Karpas-422 (cell line): ENCODE results near the gene CD2. TPM values are rescaled to one million over a fixed set of nuclear protein-coding genes. Genes with fewer than 3 reads are reported as not detected.

Source experiments
- DNase-seq: peaks from one replicate; pipeline ENCODE4 v3.0.0-alpha.2; 2015
- H2AFZ ChIP-seq: fragments of 200-600 bp; sonication (generic); 2 replicates; pipeline ENCODE4 v1.6.1; 2014; ENCODE audit warnings: antibody characterized with exemption, low read length, mixed read lengths
- H3K27ac ChIP-seq: fragments of 200-600 bp; sonication (generic); 2 replicates; pipeline ENCODE4 v1.5.1; 2014; ENCODE audit warnings: mild to moderate bottlenecking, low read length, moderate library complexity
- H3K27me3 ChIP-seq: fragments of 200-600 bp; sonication (generic); 2 replicates; pipeline ENCODE4 v1.6.1; 2014; ENCODE audit warnings: low read length, mixed read lengths
- H3K36me3 ChIP-seq: fragments of 200-600 bp; sonication (generic); 2 replicates; pipeline ENCODE4 v1.6.1; 2014; ENCODE audit warnings: low read length, mixed read lengths; ENCODE audit not compliant: insufficient read depth
- H3K4me1 ChIP-seq: fragments of 200-600 bp; sonication (generic); 2 replicates; pipeline ENCODE4 v1.6.1; 2014; ENCODE audit warnings: mild to moderate bottlenecking, low read length, mixed read lengths
- H3K4me2 ChIP-seq: fragments of 200-600 bp; sonication (generic); 2 replicates; pipeline ENCODE4 v1.6.1; 2014; ENCODE audit warnings: low read length, low read depth, mild to moderate bottlenecking; ENCODE audit not compliant: poor library complexity, severe bottlenecking
- H3K4me3 ChIP-seq: fragments of 200-600 bp; sonication (generic); 2 replicates; pipeline ENCODE4 v1.5.1; 2014; ENCODE audit warnings: mild to moderate bottlenecking, antibody characterized with exemption, low read length, mixed read lengths
- H3K79me2 ChIP-seq: fragments of 200-600 bp; sonication (generic); 2 replicates; pipeline ENCODE4 v1.6.1; 2014; ENCODE audit warnings: mild to moderate bottlenecking, low read length, mixed read lengths
- H3K9ac ChIP-seq: fragments of 200-600 bp; sonication (generic); 2 replicates; pipeline ENCODE4 v1.6.0; 2014; ENCODE audit warnings: low read length
- H3K9me2 ChIP-seq: fragments of 200-600 bp; sonication (generic), shearing (Covaris generic); replicated peaks from 2 replicates; pipeline ENCODE4 v1.6.0; 2014; ENCODE audit warnings: mild to moderate bottlenecking, low read length, moderate library complexity; ENCODE audit not compliant: insufficient read depth
- H3K9me3 ChIP-seq: fragments of 300-700, 200-600 bp; sonication (generic); 2 replicates; pipeline ENCODE4 v1.6.1; 2014; ENCODE audit warnings: low read length, mixed read lengths
- H4K20me1 ChIP-seq: fragments of 200-600 bp; sonication (generic); 2 replicates; pipeline ENCODE4 v1.6.1; 2014; ENCODE audit warnings: mild to moderate bottlenecking, antibody characterized with exemption, low read length, low read depth; ENCODE audit not compliant: insufficient read depth
- total RNA-seq: library from RNA; depleted of rRNA; stranded (reverse); fragments of >200 nt; shearing (Covaris generic); gene quantifications from 2 replicates; pipeline ENCODE4 v1.2.3, GENCODE V29; 2014; ENCODE audit warnings: low replicate concordance

The CD2 gene
- total RNA-seq, 1 experiment from 2014 or later: not detected

DNA sequence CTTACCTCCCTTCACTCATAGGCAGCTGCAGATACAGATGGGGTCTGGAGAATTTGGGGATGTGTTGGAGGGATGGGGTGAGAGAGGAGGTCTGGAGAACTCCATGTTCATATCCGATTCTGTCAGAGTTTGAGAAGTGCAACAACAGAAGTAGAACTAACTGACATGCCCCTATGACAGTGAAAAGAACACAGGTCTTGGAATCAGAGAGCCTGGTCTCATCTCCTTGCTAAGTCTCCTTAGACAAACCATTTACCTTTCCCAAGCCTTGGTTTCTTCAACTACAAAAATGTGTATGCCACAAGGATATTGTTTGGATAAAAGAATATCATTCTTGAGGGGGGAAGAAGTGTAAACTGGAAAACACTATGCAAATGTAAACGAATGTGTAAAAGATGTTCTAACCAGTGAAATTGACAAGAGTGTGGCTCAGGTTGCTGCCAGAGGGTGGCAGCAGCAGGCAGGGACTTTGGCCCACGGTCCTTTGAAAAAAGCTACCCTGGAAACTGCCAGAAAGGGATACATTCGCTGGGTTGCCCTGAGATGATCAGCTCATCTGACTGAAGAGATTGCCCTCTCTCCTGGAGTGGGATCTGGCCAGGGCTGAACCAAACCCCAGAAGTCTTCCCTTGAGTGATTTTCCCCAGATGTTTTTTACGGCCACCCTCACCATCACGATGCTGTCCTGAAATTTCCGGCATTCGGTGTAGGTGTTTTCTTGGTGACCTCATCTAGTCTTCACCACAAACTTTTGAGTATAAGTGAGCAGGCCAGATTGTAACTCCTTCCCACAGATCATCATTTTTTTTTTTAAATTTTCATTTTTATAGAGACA is 17.0 kb upstream of the CD2 start:
- Histone ChIP-seq H3K4me2 (no peak overlapping the region), H4K20me1 (no peaks in the 10 kb centered on the region), H3K36me3 (no peaks in the 10 kb centered on the region), H3K79me2 (no peaks in the 10 kb centered on the region), H3K4me1 (0 out of 2 replicates have a peak, but pooled peaks cover 4% of the 10 kb centered on the region), H3K27ac (no peak overlapping the region), H3K27me3 (no peaks in the 10 kb centered on the region), H2AFZ (no peak overlapping the region), H3K9ac (no peak overlapping the region), H3K4me3 (no peak overlapping the region), H3K9me2 (no peaks in the 10 kb centered on the region), H3K9me3 (no peaks in the 10 kb centered on the region)
- DNase-seq: peak; percentile 80

DNA sequence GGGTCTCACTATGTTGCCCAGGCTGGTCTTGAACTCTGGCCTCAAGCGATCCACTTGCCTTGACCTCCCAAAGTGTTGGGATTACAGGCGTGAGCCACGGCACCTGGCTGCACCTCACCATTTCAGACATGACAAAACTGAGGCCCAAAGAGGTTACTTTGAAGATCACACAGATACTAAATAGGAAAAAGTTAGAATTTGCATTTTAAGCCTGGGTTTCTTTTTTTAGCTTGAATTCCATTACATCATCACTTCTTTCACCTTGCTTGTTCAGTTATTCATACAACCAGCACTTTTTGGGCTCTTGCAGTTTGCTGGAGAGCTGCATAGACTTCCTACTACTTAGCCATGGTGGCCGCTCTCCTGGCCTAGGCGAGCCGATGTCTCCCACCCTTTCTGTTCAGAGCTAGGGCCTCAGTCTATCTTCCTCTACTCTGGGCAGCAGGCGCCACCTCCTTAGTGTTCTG is 16.3 kb upstream of the CD2 start:
- Histone ChIP-seq H3K9me2 (no peaks in the 10 kb centered on the region), H3K9me3 (peaks cover under 1% of the 10 kb centered on the region; the same call in 1 of the 2 replicates), H3K4me3 (no peak overlapping the region), H2AFZ (no peak overlapping the region), H4K20me1 (no peaks in the 10 kb centered on the region), H3K27me3 (no peaks in the 10 kb centered on the region), H3K9ac (no peak overlapping the region), H3K36me3 (no peaks in the 10 kb centered on the region), H3K79me2 (no peaks in the 10 kb centered on the region), H3K4me1 (0 out of 2 replicates have a peak, but pooled peaks cover 4% of the 10 kb centered on the region), H3K4me2 (no peak overlapping the region), H3K27ac (no peak overlapping the region)
- DNase-seq: no peak

DNA sequence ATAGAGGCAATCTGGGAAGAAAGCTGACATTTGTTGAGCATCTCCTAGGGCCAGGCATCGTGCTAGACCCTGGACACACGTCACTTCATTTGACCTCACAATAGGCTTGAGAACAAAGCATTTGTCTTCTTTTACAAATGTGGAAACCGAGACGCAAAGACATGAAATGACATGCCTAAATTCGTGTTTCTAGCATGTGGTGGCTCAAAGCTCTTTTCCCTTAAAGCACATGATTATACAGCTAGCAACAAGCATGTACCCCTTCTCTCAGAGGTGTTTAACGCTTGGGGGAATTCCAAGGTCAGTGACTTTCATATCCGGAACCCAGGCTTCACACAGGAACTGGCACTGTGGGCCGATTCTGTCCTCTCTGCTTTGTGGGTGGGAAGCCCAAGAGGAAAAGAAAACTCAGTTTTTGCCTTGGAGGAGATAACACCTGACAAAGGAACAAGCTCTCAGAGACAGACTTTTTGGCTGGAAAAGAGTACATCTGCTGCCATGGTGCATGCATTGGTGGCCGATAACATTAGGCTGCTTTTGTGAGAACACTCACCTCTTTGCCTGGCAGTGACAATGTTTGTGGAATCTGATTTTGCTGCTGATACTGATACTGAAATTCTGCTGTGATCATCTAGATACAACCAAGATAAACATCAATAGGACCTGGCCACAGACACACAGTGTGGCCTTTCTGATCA is 15.4 kb upstream of the CD2 start:
- Histone ChIP-seq H3K4me3 (no peak overlapping the region), H3K4me2 (no peak overlapping the region), H2AFZ (no peak overlapping the region), H4K20me1 (no peaks in the 10 kb centered on the region), H3K9me3 (peaks cover 10% of the 10 kb centered on the region), H3K27ac (no peak overlapping the region), H3K9ac (no peak overlapping the region), H3K9me2 (no peaks in the 10 kb centered on the region), H3K79me2 (no peaks in the 10 kb centered on the region), H3K27me3 (no peaks in the 10 kb centered on the region), H3K36me3 (no peaks in the 10 kb centered on the region), H3K4me1 (0 out of 2 replicates have a peak, but pooled peaks cover 4% of the 10 kb centered on the region)
- DNase-seq: no peak

DNA sequence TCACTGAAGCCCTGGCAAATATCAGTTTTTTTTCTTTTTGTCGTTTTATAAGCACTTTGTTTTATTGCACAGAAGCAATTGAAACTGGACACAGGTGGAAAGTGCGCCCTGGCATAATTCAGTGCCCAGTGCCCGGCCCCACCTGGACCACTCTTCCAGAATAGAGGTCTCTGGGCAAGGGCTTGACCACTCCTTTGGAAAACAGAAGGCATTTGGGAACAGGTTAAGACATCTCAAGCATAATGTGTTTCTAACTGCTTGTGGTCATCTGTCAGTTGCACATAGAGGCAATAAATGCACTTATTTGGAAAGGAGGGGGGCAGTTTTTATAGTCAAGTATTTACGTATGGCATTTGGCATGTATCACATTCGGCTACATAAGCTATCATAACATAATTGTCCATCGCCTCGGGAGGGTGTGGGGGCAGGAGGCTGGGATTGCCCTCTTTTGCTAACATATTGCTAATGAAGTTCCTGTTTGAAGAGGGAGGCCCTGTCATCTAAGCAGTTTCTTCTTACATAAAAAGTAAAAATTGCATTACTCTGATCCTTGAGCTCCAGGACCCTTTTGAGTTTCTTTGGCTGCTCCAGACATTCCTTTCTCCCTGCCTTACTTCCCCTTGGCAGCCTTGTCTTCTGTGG is 14.7 kb upstream of the CD2 start:
- Histone ChIP-seq H3K9ac (no peak overlapping the region), H3K27ac (no peak overlapping the region), H3K9me2 (no peaks in the 10 kb centered on the region), H3K36me3 (no peaks in the 10 kb centered on the region), H3K4me1 (0 out of 2 replicates have a peak, but pooled peaks cover 4% of the 10 kb centered on the region), H3K27me3 (no peaks in the 10 kb centered on the region), H4K20me1 (no peaks in the 10 kb centered on the region), H3K9me3 (peaks cover 14% of the 10 kb centered on the region), H3K4me2 (no peak overlapping the region), H3K4me3 (no peak overlapping the region), H3K79me2 (no peaks in the 10 kb centered on the region), H2AFZ (no peak overlapping the region)
- DNase-seq: no peak

DNA sequence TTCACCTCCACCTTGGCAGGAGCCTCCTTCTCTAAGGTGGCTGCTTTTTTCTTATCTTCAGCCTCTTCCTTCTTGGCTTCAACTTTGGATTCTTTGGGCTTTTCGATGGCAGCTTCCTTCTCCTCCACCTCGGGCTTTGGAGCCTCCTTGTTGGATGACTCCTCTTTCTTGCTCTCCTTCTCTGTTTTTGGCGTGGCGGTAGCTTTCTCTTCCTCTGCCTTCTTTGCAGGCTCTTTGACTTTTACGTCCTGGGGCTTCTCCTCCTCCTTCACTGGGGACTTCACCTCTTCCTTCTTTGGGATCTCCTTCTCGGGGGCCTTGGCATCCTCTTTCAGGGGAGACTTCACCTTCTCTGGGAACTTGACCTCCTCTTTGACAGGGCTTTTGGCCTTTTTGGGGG is 13.9 kb upstream of the CD2 start:
- Histone ChIP-seq H3K9me3 (peaks cover 14% of the 10 kb centered on the region), H4K20me1 (no peaks in the 10 kb centered on the region), H3K4me2 (no peak overlapping the region), H3K36me3 (no peaks in the 10 kb centered on the region), H3K9me2 (no peaks in the 10 kb centered on the region), H3K4me1 (0 out of 2 replicates have a peak, but pooled peaks cover 4% of the 10 kb centered on the region), H3K27ac (no peak overlapping the region), H3K79me2 (no peaks in the 10 kb centered on the region), H3K27me3 (no peaks in the 10 kb centered on the region), H2AFZ (no peak overlapping the region), H3K9ac (no peak overlapping the region), H3K4me3 (no peak overlapping the region)
- DNase-seq: no peak

DNA sequence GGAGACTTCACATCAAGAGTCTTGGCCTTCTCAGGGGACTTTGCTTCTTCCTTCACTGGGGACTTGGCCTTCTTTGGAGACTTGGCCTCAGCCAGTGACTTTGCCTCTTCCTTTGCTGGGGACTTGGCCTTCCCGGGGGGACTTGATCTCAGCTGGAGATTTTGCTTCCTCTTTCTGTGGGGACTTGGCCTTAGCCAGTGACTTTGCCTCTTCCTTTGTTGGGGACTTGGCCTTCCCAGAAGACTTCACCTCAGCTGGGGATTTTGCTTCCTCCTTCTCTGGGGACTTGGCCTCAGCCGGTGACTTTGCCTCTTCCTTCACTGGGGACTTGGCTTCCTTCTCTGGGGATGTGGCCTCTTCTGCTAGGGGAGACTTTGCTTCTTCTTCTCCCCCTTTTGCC is 13.5 kb upstream of the CD2 start:
- Histone ChIP-seq H3K27me3 (no peaks in the 10 kb centered on the region), H3K4me1 (0 out of 2 replicates have a peak, but pooled peaks cover 4% of the 10 kb centered on the region), H3K9me3 (peaks cover 14% of the 10 kb centered on the region), H4K20me1 (no peaks in the 10 kb centered on the region), H3K9ac (no peak overlapping the region), H3K4me2 (no peak overlapping the region), H3K79me2 (no peaks in the 10 kb centered on the region), H2AFZ (no peak overlapping the region), H3K9me2 (no peaks in the 10 kb centered on the region), H3K4me3 (no peak overlapping the region), H3K27ac (no peak overlapping the region), H3K36me3 (no peaks in the 10 kb centered on the region)
- DNase-seq: no peak

DNA sequence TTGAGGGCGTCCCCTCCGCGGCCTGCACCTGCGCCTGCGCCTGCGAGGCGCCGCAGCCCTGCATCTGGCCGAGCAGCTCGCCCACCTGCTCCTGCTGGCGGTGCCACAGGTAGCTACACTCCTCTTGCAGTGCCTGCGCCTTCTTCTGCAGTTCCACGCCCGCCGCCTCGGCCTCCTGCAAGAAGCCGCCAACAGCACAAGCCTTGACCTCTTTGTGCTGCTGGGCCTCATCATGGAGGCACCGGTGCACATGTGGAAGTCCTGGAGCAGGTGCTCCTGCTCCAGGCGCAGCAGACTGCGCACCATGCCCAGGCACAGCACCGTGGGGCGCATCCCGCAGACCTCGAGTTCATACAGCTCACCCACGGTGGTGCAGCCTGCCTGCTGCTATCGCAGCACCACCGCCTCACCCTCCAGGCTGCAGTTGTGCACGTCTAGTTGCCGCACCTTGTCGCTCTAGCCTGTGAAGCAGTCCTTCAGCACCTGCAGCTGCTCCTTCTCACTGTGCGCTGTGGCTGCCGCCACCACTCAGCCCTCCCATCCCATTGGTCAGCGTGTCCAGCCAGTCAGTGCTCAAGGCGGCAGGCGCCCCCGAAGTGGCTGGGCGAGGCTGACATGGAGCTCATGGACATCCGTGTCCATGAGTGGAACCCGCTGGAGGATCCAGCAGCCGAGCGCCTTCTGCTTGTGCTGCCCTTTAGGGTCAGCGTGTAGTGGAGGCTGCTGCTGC is 12.2 kb upstream of the CD2 start:
- no peaks in the 10 kb centered on the region for H3K36me3 ChIP-seq
- no peak overlapping the region for H2AFZ ChIP-seq
- H3K4me2 ChIP-seq: no peak overlapping the region
- no peak overlapping the region for H3K4me3 ChIP-seq
- H3K9me2 ChIP-seq: no peaks in the 10 kb centered on the region
- no peak overlapping the region for H3K9ac ChIP-seq
- peaks cover 14% of the 10 kb centered on the region for H3K9me3 ChIP-seq
- H3K27me3 ChIP-seq: no peaks in the 10 kb centered on the region
- H3K27ac ChIP-seq: no peak overlapping the region
- no peak for DNase-seq
- H3K79me2 ChIP-seq: no peaks in the 10 kb centered on the region
- H3K4me1 ChIP-seq: 0 out of 2 replicates have a peak, but pooled peaks cover 4% of the 10 kb centered on the region
- no peaks in the 10 kb centered on the region for H4K20me1 ChIP-seq
